GM13976 (cell line): ENCODE measurements around the gene ARSI.

Source experiments
- DNase-seq: peaks from one replicate; pipeline ENCODE4 v3.0.0; 2012; ENCODE audit warnings: low spot score
- CTCF ChIP-seq: IDR thresholded peaks from 2 replicates; pipeline ENCODE4 v1.5.1; 2012; ENCODE audit warnings: borderline replicate concordance, mild to moderate bottlenecking; ENCODE audit not compliant: insufficient read depth; ENCODE audit errors: extremely low read depth, missing control alignments, control extremely low read depth
- in situ Hi-C: fragments of 300-500 bp; cut with MboI; formaldehyde crosslinking; loops from one replicate; pipeline ENCODE4 v1.12.0; 2022; ENCODE audit warnings: low sequenced_read_pairs, mixed read lengths, inconsistent platforms; ENCODE audit not compliant: unreplicated experiment

The ARSI gene

GRCh38 chr5:150302301-150303069, at the start of gene ARSI:
TSS of gene ARSI (minus strand) at chr5:150302905. CDS start at chr5:150302373, 532 bp downstream.
- in situ Hi-C loops, result no loop called here
- no peak for TF ChIP-seq CTCF
- peak; percentile 41 for DNase-seq

- peak; percentile 72 for TF ChIP-seq CTCF
- DNase-seq, result peak; percentile 81
- in situ Hi-C loops, result no loop called here
Observed at GRCh38 chr5:150350524-150351344, 48.0 kb upstream of the ARSI start.

DNA sequence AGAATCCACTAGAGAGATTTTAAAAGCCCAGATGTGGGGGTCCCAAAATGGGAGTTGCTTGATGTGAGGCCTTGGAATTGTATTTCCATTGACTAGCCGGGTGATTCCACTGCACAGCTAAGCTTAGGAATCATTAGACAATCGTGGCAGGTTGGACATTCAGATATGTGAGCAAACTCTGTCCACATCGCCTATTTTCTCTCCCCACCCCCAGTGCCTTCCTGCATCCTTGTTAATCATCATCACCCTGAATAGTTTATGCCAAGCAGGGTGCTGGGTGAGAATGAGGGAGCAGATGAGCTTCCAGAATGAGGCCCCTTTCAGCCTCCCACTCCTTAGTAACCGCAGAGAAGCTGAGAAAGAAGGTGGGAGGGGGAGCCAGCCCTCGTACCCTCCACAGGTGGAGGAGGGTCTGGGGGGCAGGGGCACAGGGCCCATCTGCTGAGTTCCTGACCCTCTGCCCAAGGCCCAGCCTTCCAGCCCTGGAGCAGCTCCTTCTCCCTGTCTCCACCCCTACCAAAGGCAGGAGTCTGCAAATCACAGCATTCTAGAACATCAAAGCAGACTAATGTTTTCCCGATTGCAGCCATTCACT, 47.1 kb upstream of the ARSI start:
- DNase-seq, result no peak
- in situ Hi-C loops, result no loop called here
- TF ChIP-seq CTCF, result no peak

GRCh38 chr5:150347451-150347850, 44.7 kb upstream of the ARSI start:
- DNase-seq, result no peak
- in situ Hi-C loops, result no loop called here
- TF ChIP-seq CTCF, result no peak

DNA sequence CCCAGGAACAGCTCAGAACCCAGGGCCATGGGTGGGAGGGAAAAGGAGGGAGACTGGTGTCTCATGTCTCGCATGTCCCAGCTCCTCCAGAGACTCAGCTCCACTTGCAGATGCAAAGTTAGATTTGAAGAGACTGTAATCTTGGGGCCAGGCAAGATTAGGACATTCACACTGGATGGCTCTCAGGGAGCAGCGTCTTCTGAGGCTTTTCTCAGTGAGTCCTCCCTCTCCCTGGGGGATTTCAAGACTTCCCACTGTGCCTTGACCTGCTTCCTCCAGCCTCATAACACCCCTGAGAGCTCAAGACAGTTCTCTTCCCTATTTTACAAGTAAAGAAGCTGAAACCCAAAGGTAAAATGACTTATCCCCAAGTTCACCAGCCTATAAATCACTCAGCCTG, 44.3 kb upstream of the ARSI start:
- in situ Hi-C loops, result no loop called here
- DNase-seq, result no peak
- TF ChIP-seq CTCF, result no peak

- no peak for DNase-seq
- in situ Hi-C loops, result no loop called here
- no peak for TF ChIP-seq CTCF
Observed at GRCh38 chr5:150346592-150346991, 43.9 kb upstream of the ARSI start.
